ENCODE data around the gene USP10.

DNA sequence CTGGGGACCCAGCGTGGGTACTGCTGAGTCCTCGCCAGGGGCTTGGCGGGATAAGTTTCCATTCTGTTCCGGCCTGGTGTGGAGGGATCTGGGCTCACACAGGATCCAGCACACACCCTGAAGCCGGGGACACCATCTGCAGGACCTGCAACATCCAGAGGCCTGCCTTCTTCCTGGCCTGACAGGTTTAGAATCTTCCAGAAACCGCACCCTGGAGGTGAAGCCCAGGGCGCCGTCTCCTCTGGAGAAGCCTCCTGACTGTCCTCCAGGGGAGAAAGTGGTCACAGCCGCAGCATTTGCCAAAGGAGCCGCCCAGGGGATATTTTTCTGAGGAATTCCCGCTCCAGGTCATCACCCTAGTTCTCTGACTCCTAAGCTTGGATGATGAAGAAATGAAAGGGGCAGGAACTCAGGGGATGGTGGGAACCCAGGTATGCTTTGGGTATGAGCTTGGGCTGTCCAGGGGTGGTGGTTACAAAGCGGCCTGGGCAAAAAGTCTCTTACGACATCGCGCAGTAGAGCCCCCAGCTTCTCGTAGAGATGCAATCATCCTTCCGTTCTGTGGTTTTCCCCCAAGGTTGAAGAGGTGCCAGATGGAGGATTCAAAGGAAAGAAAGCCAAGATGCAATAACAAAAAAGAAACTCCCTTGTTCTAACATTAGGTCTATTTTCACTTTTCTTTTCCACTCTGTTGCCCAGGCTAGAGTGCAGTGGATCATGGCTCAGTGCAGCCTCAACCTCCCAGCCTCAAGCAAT lies 110.9 kb downstream of the USP10 start:
- no peak for TF ChIP-seq ZNF791 (tag by site-specific recombination; IDR thresholded peaks at IDR 0.05)
- TF ChIP-seq, protein P1, sequence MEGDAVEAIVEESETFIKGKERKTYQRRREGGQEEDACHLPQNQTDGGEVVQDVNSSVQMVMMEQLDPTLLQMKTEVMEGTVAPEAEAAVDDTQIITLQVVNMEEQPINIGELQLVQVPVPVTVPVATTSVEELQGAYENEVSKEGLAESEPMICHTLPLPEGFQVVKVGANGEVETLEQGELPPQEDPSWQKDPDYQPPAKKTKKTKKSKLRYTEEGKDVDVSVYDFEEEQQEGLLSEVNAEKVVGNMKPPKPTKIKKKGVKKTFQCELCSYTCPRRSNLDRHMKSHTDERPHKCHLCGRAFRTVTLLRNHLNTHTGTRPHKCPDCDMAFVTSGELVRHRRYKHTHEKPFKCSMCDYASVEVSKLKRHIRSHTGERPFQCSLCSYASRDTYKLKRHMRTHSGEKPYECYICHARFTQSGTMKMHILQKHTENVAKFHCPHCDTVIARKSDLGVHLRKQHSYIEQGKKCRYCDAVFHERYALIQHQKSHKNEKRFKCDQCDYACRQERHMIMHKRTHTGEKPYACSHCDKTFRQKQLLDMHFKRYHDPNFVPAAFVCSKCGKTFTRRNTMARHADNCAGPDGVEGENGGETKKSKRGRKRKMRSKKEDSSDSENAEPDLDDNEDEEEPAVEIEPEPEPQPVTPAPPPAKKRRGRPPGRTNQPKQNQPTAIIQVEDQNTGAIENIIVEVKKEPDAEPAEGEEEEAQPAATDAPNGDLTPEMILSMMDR (tag by site-specific recombination; IDR thresholded peaks at IDR 0.05) = no peak
- no peak for TF ChIP-seq ZNF501 (tag by site-specific recombination; IDR thresholded peaks at IDR 0.05)
- no peak for TF ChIP-seq ZNF843 (tag by site-specific recombination; IDR thresholded peaks at IDR 0.05)
- TF ChIP-seq ZNF777 (tag by site-specific recombination; IDR thresholded peaks at IDR 0.05; ENCODE audit: borderline replicate concordance) = no peak
- TF ChIP-seq ZNF140 (tag by site-specific recombination; IDR thresholded peaks at IDR 0.05) = no peak
- TF ChIP-seq ZFP69B (tag by site-specific recombination; IDR thresholded peaks at IDR 0.05) = no peak
- no peak for TF ChIP-seq ZNF544 (tag by site-specific recombination; IDR thresholded peaks at IDR 0.05)

Data from HEK293 (cell line).